ENCODE data around the gene HMCN2.

- TF ChIP-seq EP300 (IDR thresholded peaks at IDR 0.05) (no peak), POLR2AphosphoS5 (IDR thresholded peaks at IDR 0.05) (no peak), POLR2A (IDR thresholded peaks at IDR 0.05) (no peak), CTCF (IDR thresholded peaks at IDR 0.05) (no peak)
Observed at GRCh38 chr9:130365323-130365721, 99.8 kb downstream of the HMCN2 start.

All from stomach (tissue), 4 donors.